Prostate gland (tissue), 2 donors: ENCODE data around the gene CES2.

Experiments used
- CTCF ChIP-seq, 4 experiments: fragments of 200-600 bp in 2 of 4; fragments of 450-650 bp in 2 of 4; sonication (generic) in 2 of 4; IDR thresholded peaks; 1 replicate in 3 of 4; 2 replicates in 1 of 4; pipeline ENCODE4 v1.5.1; 2016 to 2019; ENCODE audit warnings: antibody characterized with exemption in 4 of 4, mild to moderate bottlenecking in 2 of 4, moderate library complexity in 2 of 4
- POLR2A ChIP-seq: fragments of 450-650 bp; IDR thresholded peaks from one replicate; pipeline ENCODE4 v1.6.1; 2016; ENCODE audit warnings: antibody characterized with exemption, mild to moderate bottlenecking

- no peak for TF ChIP-seq CTCF (IDR thresholded peaks at IDR 0.05)
- no peak for TF ChIP-seq POLR2A
These were observed 18.3 kb downstream of the CES2 start for GRCh38 chr16:66953462-66954096.
